Endodermal cell (in vitro differentiated cells): ENCODE measurements around the gene COX7A1. TPM values are rescaled to one million over a fixed set of nuclear protein-coding genes. Genes with fewer than 3 reads are reported as not detected.

Source experiments
- DNase-seq: peaks from one replicate; pipeline ENCODE4 v3.0.0-alpha.2; 2017
- H3K27ac ChIP-seq: 2 replicates; pipeline ENCODE4 v1.5.1; 2013; ENCODE audit warnings: mild to moderate bottlenecking, low read depth, low read length, moderate library complexity
- H3K27me3 ChIP-seq: 2 replicates; pipeline ENCODE4 v1.6.1; 2013; ENCODE audit warnings: mild to moderate bottlenecking, low read length, moderate library complexity; ENCODE audit not compliant: insufficient read depth, control insufficient read depth, poor library complexity, severe bottlenecking
- H3K36me3 ChIP-seq: 2 replicates; pipeline ENCODE4 v1.7.0; 2013; ENCODE audit warnings: mild to moderate bottlenecking, low read length, moderate library complexity; ENCODE audit not compliant: control insufficient read depth, insufficient read depth
- H3K4me1 ChIP-seq: one replicate; pipeline ENCODE4 v1.7.0; 2013; ENCODE audit warnings: low read length; ENCODE audit not compliant: control insufficient read depth, insufficient read depth
- H3K4me3 ChIP-seq: 2 replicates; pipeline ENCODE4 v1.5.1; 2013; ENCODE audit warnings: mild to moderate bottlenecking, low read length, moderate library complexity
- H3K9ac ChIP-seq: 2 replicates; pipeline ENCODE4 v1.6.1; 2013; ENCODE audit warnings: mild to moderate bottlenecking, low read length, moderate library complexity; ENCODE audit not compliant: poor library complexity, severe bottlenecking; ENCODE audit errors: extremely low read depth
- H3K9me3 ChIP-seq: 2 replicates; pipeline ENCODE4 v1.6.1; 2013; ENCODE audit warnings: mild to moderate bottlenecking, low read length, moderate library complexity; ENCODE audit not compliant: control insufficient read depth
- H3K27ac Mint-ChIP-seq: 2 replicates; pipeline ENCODE4 v1.8.0; 2020; ENCODE audit warnings: mixed read lengths
- H3K27me3 Mint-ChIP-seq: 2 replicates; pipeline ENCODE4 v1.8.0; 2021; ENCODE audit warnings: mild to moderate bottlenecking, mixed read lengths; ENCODE audit not compliant: insufficient read depth
- H3K36me3 Mint-ChIP-seq: 2 replicates; pipeline ENCODE4 v1.8.0; 2020; ENCODE audit warnings: low read depth, mixed read lengths
- H3K4me1 Mint-ChIP-seq: 2 replicates; pipeline ENCODE4 v1.8.0; 2020; ENCODE audit warnings: mixed read lengths
- H3K4me3 Mint-ChIP-seq: 2 replicates; pipeline ENCODE4 v1.8.0; 2020; ENCODE audit warnings: mild to moderate bottlenecking, moderate library complexity, mixed read lengths
- H3K9me3 Mint-ChIP-seq: 2 replicates; pipeline ENCODE4 v1.8.0; 2020; ENCODE audit warnings: mild to moderate bottlenecking, mixed read lengths
- WGBS, 2 experiments: methylation state at CpG; one replicate each; pipeline versions ENCODE4 v1.1.5 to v1.1.7; 2013; ENCODE audit warnings: missing lambda C conversion rate in 2 of 2, mixed read lengths in 1 of 2; ENCODE audit not compliant: insufficient coverage in 1 of 2, insufficient read length in 1 of 2; 5-methylcytosine and 5-hydroxymethylcytosine counted together
- long read RNA-seq, 4 experiments: library from polyadenylated mRNA in 2 of 4; library from RNA in 1 of 4; library from capped mRNA in 1 of 4; stranded (forward) in 3 of 4; unstranded in 1 of 4; transcript quantifications; one replicate each; pipeline ENCODE4 v2.0.0, GENCODE V29; 2020 to 2021; ENCODE audit warnings: inconsistent platforms in 1 of 4
- polyA plus RNA-seq, 2 experiments: library from polyadenylated mRNA; stranded (reverse); fragments of 50-300 nt; gene quantifications; one replicate each; pipeline ENCODE4 v1.2.3, GENCODE V29; 2013
- total RNA-seq, 2 donors: library from RNA; stranded (reverse); fragmentation: NEBNext Ultra II Directional in 1 of 2; extraction: Animal tissue kit (Norgen Biotek cat#: 25700) in 1 of 2; gene quantifications; 2 replicates in 1 of 2; 3 replicates in 1 of 2; pipeline ENCODE4 v1.2.1, GENCODE V29; 2021
- TF ChIP-seq, protein P1 (sequence below): fragments of 200-600 bp; sonication (generic); conservative IDR thresholded peaks from 2 replicates; pipeline ENCODE4 v1.5.0; 2021; ENCODE audit warnings: antibody characterized with exemption, mild to moderate bottlenecking

COX7A1 gene
- 1 to 10 TPM; 1.4 to 2.4 TPM for total RNA-seq
- polyA plus RNA-seq (2013, experiment 1 of 2) = not detected
- not detected for polyA plus RNA-seq (2013, experiment 2 of 2)
- long read RNA-seq, experiment 1, partial matches to known transcripts = 0 of 2 reads
- long read RNA-seq, experiment 1, other reads (novel, unspliced or antisense) = 0 of 2 reads
- long read RNA-seq, experiment 2, partial matches to known transcripts = 1 of 2 reads
- long read RNA-seq, experiment 2, other reads (novel, unspliced or antisense) = 0 of 2 reads
- long read RNA-seq, experiment 3, partial matches to known transcripts = 0 of 1 reads
- long read RNA-seq, experiment 3, other reads (novel, unspliced or antisense) = 1 of 1 reads
- long read RNA-seq, experiment 4 = 0 reads

GRCh38 chr19:36152352-36153091 lies at the start of gene COX7A1:
TSS of gene COX7A1 (minus strand) at chr19:36152447. CDS start at chr19:36152407, 40 bp downstream.
- no peaks in the 10 kb centered on the region for H3K27me3 Mint-ChIP-seq
- Histone ChIP-seq H3K9ac (no peak within 1 kb of the TSS), H3K27me3 (no peaks in the 10 kb centered on the region), H3K4me1 (no peaks in the 10 kb centered on the region), H3K4me3 (no peak within 1 kb of the TSS), H3K9me3 (no peaks in the 10 kb centered on the region), H3K36me3 (peaks cover 57% of the 10 kb centered on the region), H3K27ac (no peak within 1 kb of the TSS)
- H3K4me1 Mint-ChIP-seq = peaks cover 31% of the 10 kb centered on the region
- H3K9me3 Mint-ChIP-seq = no peaks in the 10 kb centered on the region
- H3K36me3 Mint-ChIP-seq = peaks cover 70% of the 10 kb centered on the region
- peak within 1 kb of the TSS; percentile 86 for H3K27ac Mint-ChIP-seq
- peak; percentile 54 for DNase-seq
- TF ChIP-seq, protein P1, sequence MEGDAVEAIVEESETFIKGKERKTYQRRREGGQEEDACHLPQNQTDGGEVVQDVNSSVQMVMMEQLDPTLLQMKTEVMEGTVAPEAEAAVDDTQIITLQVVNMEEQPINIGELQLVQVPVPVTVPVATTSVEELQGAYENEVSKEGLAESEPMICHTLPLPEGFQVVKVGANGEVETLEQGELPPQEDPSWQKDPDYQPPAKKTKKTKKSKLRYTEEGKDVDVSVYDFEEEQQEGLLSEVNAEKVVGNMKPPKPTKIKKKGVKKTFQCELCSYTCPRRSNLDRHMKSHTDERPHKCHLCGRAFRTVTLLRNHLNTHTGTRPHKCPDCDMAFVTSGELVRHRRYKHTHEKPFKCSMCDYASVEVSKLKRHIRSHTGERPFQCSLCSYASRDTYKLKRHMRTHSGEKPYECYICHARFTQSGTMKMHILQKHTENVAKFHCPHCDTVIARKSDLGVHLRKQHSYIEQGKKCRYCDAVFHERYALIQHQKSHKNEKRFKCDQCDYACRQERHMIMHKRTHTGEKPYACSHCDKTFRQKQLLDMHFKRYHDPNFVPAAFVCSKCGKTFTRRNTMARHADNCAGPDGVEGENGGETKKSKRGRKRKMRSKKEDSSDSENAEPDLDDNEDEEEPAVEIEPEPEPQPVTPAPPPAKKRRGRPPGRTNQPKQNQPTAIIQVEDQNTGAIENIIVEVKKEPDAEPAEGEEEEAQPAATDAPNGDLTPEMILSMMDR = no peak
- WGBS, 2 experiments = 93 to 96% methylated on average over 23 to 40 of the region's 40 CpGs
- no peak within 1 kb of the TSS for H3K4me3 Mint-ChIP-seq

- Histone ChIP-seq H3K9me3 (no peaks in the 10 kb centered on the region), H3K4me1 (no peaks in the 10 kb centered on the region), H3K27me3 (no peaks in the 10 kb centered on the region), H3K9ac (no peak overlapping the region), H3K4me3 (no peak overlapping the region), H3K36me3 (no peaks in the 10 kb centered on the region), H3K27ac (no peak overlapping the region)
- no peak overlapping the region for H3K4me3 Mint-ChIP-seq
- WGBS, 2 experiments = 76 to 91% methylated on average over 6 of the region's 6 CpGs
- no peak overlapping the region for H3K27ac Mint-ChIP-seq
- H3K9me3 Mint-ChIP-seq = no peaks in the 10 kb centered on the region
- TF ChIP-seq, protein P1 = no peak
- H3K36me3 Mint-ChIP-seq = no peaks in the 10 kb centered on the region
- H3K4me1 Mint-ChIP-seq = no peaks in the 10 kb centered on the region
- no peaks in the 10 kb centered on the region for H3K27me3 Mint-ChIP-seq
- DNase-seq = no peak
These were observed 49.4 kb upstream of the COX7A1 start for GRCh38 chr19:36201684-36202083.

GRCh38 chr19:36198119-36198518 lies 45.9 kb upstream of the COX7A1 start:
- H3K9me3 Mint-ChIP-seq = no peaks in the 10 kb centered on the region
- Histone ChIP-seq H3K27ac (no peak overlapping the region), H3K36me3 (no peaks in the 10 kb centered on the region), H3K27me3 (no peaks in the 10 kb centered on the region), H3K9ac (no peak overlapping the region), H3K4me3 (no peak overlapping the region), H3K4me1 (no peaks in the 10 kb centered on the region), H3K9me3 (no peaks in the 10 kb centered on the region)
- DNase-seq = no peak
- no peaks in the 10 kb centered on the region for H3K27me3 Mint-ChIP-seq
- H3K4me1 Mint-ChIP-seq = no peaks in the 10 kb centered on the region
- TF ChIP-seq, protein P1 = no peak
- no peaks in the 10 kb centered on the region for H3K36me3 Mint-ChIP-seq
- 93 to 100% methylated on average over 2 of the region's 2 CpGs for WGBS, 2 experiments
- H3K4me3 Mint-ChIP-seq = no peak overlapping the region
- no peak overlapping the region for H3K27ac Mint-ChIP-seq
